GM12873 (cell line): ENCODE measurements around the gene ERC2.

ENCODE experiments used
- TF ChIP-seq, protein P1 (sequence below): IDR thresholded peaks from 2 replicates; pipeline ENCODE4 v1.5.1; 2012; ENCODE audit warnings: low read depth, mild to moderate bottlenecking, moderate library complexity, low read length, control low read depth; ENCODE audit not compliant: insufficient read depth; ENCODE audit errors: missing control alignments

Gene ERC2

DNA sequence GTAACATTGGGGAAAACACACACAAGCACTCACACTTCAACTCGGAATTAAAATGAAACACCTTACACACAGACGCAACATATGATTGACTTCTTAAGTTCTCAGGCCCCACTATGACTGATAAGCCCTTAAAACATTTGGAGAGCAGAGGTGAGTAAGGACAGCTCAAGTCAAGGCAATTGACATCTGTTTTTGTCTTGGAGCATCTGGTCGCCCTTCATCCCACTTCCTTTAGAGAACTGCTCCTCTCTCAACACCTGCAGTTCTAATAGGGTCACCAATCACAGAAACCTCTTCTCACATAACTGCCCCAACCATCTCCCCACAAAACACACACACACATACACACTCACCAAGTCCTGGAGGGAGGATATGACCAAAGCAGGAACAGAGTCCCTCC, 43.4 kb downstream of the ERC2 start:
- TF ChIP-seq, protein P1, sequence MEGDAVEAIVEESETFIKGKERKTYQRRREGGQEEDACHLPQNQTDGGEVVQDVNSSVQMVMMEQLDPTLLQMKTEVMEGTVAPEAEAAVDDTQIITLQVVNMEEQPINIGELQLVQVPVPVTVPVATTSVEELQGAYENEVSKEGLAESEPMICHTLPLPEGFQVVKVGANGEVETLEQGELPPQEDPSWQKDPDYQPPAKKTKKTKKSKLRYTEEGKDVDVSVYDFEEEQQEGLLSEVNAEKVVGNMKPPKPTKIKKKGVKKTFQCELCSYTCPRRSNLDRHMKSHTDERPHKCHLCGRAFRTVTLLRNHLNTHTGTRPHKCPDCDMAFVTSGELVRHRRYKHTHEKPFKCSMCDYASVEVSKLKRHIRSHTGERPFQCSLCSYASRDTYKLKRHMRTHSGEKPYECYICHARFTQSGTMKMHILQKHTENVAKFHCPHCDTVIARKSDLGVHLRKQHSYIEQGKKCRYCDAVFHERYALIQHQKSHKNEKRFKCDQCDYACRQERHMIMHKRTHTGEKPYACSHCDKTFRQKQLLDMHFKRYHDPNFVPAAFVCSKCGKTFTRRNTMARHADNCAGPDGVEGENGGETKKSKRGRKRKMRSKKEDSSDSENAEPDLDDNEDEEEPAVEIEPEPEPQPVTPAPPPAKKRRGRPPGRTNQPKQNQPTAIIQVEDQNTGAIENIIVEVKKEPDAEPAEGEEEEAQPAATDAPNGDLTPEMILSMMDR = no peak

DNA sequence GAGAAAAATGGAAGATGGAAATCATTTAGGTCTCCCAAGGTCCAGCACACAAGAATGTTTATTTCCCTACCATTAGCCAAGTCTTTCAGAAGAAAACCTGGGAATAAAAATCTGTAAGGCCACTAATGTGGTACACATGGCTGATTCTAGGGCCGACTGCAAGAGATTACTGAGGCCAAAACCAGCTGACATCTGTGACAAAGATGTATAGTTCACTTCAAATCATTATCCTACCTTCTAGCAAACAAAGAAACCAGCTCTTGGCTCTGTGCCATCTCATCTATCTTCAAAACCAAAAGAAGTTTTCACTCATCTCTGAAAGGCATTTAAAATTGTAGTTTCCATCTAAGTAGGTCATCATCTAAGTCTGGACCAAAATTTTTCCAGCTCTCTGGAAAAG, 43.9 kb downstream of the ERC2 start:
- TF ChIP-seq, protein P1 = no peak

DNA sequence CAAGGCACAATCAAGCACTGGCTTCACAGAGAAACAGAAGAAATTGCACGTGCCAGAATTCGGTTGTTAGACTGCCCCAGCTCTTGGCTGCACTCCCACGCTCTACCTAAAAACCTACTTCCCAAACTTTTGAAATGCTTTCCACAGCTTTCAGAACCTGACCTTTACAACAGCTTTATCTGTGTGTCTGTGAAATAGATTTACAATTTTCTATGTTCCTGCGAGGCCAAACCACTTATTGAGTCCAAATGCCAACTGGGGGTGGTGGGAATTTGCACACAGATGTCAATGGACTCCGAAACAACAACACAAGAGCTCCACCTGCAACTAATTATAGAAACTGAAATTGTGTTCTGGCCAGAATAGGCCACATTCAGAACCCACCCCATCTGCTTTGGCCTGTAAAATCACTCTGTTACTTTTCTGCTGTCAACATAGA, 44.6 kb downstream of the ERC2 start:
- TF ChIP-seq, protein P1 = no peak

DNA sequence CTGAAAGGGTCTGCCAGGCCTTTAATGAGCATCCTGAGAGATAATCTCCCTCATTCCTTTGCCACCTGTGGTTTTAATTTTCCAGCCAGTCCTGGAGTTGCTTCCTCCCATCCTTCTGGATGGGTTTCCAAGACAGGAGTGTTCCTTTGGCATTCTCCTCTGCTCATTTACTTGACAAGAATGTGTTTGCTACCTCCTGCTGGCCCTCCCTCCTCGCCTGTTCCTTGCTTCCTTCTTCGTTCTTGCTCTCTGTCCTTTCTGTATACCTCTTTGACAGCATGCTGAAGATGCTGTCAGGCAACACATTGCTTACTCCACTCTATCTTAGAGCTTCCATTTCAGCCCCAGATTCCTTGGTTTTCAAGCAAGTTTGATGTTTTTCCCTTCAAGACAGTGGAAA, 46.0 kb downstream of the ERC2 start:
- TF ChIP-seq, protein P1 = no peak

DNA sequence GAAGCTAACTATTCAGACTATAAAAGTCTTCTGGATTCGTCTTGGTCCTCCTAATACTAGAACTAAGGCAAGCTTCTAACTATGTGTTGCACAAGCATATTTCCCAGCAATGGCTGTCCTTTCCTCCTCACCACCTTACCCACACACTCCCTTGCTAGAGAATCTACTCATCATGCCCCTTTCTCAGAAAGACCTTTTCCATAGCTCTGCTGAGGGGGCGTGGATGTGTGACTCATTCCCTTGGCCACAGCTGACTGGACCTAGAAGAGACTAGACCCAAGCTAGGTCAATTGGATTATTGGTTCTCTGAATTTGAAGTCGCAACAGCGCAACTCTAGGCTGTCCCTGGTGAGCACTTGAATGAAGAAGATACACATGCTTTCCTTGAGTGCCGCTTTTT, 47.1 kb downstream of the ERC2 start:
- TF ChIP-seq, protein P1 = no peak

DNA sequence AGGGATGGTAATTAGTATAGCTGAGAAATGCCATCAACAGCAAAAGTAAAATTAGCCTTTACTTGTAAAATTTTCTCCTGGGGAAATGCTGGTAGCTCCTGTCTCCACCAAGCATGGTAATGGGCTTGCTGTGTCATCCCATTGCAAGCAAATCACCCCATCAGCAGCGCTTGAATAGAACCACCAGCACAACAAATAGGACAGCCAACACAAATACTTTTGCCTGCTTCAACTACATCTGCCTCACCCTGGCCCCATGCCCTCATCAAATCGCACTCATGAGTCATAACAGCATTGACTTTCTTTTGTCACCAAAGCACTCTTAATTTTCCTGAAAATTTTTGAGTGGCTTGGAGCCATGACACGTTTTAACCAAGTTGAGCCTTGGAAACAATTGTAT, 52.6 kb downstream of the ERC2 start:
- TF ChIP-seq, protein P1 = no peak

DNA sequence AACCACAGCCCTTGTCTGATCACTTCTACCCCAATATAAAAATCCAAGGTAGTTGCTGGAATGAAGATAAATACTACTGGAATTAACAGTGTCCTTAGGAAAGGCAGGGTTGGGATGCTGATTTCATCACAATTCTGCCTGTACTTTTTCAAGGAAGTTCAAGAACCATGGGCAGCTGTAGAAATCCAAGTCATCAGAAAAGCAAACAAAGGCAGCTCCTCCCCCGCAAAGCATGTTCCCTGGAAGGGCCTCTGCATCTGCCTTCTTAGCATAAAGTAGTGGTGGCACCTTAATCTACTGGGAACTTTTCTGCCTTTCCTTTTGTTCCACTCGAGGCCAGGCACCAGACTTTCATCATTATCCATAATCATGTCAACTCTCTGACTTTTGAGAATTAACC, 54.4 kb downstream of the ERC2 start:
- TF ChIP-seq, protein P1 = no peak

DNA sequence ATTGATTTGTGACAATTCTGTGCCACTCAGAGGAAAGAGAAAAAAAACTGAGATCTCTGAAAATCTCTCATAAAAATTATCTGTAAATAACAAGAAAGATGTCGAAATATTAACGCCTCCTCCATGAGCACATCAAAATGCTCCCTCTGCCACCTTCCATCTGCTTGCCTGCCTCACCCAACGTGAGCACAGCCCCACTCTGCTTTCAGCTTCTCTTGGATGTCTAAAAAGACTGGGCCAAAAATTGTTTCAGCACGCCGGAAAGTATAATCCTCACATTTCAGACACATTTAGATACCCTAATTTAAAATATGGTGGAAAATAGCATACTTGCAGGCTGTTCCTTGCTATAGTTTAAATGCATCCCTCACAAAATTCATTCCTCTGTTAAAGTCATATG, 57.1 kb downstream of the ERC2 start:
- TF ChIP-seq, protein P1 = no peak
